OCI-LY7 (cell line): Measurements from ENCODE around the gene MAN1B1. TPM values are rescaled to one million over a fixed set of nuclear protein-coding genes. Genes with fewer than 3 reads are reported as not detected.
A peak's percentile ranks its signal among the peaks of the same experiment; 100 is the strongest.
"Not testable (repeated sequence)": the region's sequence is repeated elsewhere in the genome, so short reads cannot be mapped to it uniquely, and the experiment has no call there.

Experiments used
- BruUV-seq: library from RNA; stranded (reverse); fragments of 400-500 nt; replicated peaks from 2 replicates; lab custom pipeline; 2021; lab: Mats Ljungman, UMichigan
- CTCF ChIA-PET: fragments of 300-600 bp; sonication (Branson Sonifier 250); formaldehyde crosslinking; loops from one replicate; lab custom pipeline; 2022; ENCODE audit warnings: antibody characterized with exemption; ENCODE audit not compliant: unreplicated experiment; lab: Charles Lee
- POLR2A ChIA-PET: fragments of 300-600 bp; sonication (Branson Sonifier 250); formaldehyde crosslinking; loops from one replicate; lab custom pipeline; 2022; ENCODE audit warnings: antibody characterized with exemption; lab: Charles Lee
- DNase-seq: peaks from one replicate; pipeline ENCODE4 v3.0.0-alpha.2; 2015; ENCODE audit warnings: low spot score
- H2AFZ ChIP-seq: fragments of 200-600 bp; sonication (generic), shearing (Covaris generic); 2 replicates; pipeline ENCODE4 v1.6.1; 2014; ENCODE audit warnings: mild to moderate bottlenecking, antibody characterized with exemption, low read length, moderate library complexity
- H3K27ac ChIP-seq: fragments of 200-600 bp; sonication (generic); 2 replicates; pipeline ENCODE4 v1.5.1; 2014; ENCODE audit warnings: mixed run types, low read depth, mild to moderate bottlenecking, moderate library complexity, low read length, inconsistent platforms; ENCODE audit not compliant: poor library complexity, severe bottlenecking
- H3K36me3 ChIP-seq: fragments of 200-600 bp; sonication (generic); 2 replicates; pipeline ENCODE4 v1.6.1; 2014; ENCODE audit warnings: mild to moderate bottlenecking, antibody characterized with exemption, low read length, moderate library complexity, mixed read lengths; ENCODE audit not compliant: insufficient read depth
- H3K4me1 ChIP-seq: fragments of 200-600 bp; sonication (generic); 2 replicates; pipeline ENCODE4 v1.5.1; 2014; ENCODE audit warnings: mild to moderate bottlenecking, low read length; ENCODE audit not compliant: insufficient read depth, poor library complexity, severe bottlenecking
- H3K4me2 ChIP-seq: fragments of 200-600 bp; sonication (generic); 2 replicates; pipeline ENCODE4 v1.6.1; 2014; ENCODE audit warnings: mild to moderate bottlenecking, low read length
- H3K4me3 ChIP-seq: fragments of 200-600 bp; sonication (generic); 2 replicates; pipeline ENCODE4 v1.5.1; 2014; ENCODE audit warnings: mild to moderate bottlenecking, low read depth, low read length; ENCODE audit not compliant: poor library complexity, severe bottlenecking
- H3K79me2 ChIP-seq: fragments of 200-600 bp; sonication (generic); 2 replicates; pipeline ENCODE4 v1.6.1; 2016; ENCODE audit warnings: low read depth, mild to moderate bottlenecking, low read length, moderate library complexity, mixed read lengths; ENCODE audit not compliant: insufficient read depth
- H3K9me2 ChIP-seq: fragments of 200-600 bp; sonication (generic); 2 replicates; pipeline ENCODE4 v1.6.1; 2016; ENCODE audit warnings: mild to moderate bottlenecking, low read length, mixed read lengths; ENCODE audit not compliant: insufficient read depth
- H3K9me3 ChIP-seq: fragments of 200-600 bp; sonication (generic); 2 replicates; pipeline ENCODE4 v1.6.1; 2014; ENCODE audit warnings: mild to moderate bottlenecking, mixed run types, low read length, mixed read lengths
- H4K20me1 ChIP-seq: fragments of 200-600 bp; sonication (generic); 2 replicates; pipeline ENCODE4 v1.6.1; 2014; ENCODE audit warnings: mild to moderate bottlenecking, antibody characterized with exemption, low read length, moderate library complexity, mixed read lengths; ENCODE audit not compliant: insufficient read depth
- CTCF ChIP-seq: fragments of 200-600 bp; sonication (generic); conservative IDR thresholded peaks from 2 replicates; pipeline ENCODE4 v1.5.1; 2014; ENCODE audit warnings: mild to moderate bottlenecking, antibody characterized with exemption, low read length, moderate library complexity, mixed read lengths
- EZH2phosphoT487 ChIP-seq: fragments of 200-600 bp; sonication (generic); IDR thresholded peaks from 2 replicates; pipeline ENCODE4 v1.6.1; 2018; ENCODE audit warnings: low read depth, borderline replicate concordance, mild to moderate bottlenecking, mixed run types, antibody characterized with exemption, low read length, moderate library complexity, mixed read lengths
- intact Hi-C: fragments of 100-400 bp; cut with micrococcal nuclease; formaldehyde crosslinking; loops from one replicate; pipeline ENCODE4 v1.10.0; 2022; ENCODE audit not compliant: unreplicated experiment
- total RNA-seq, 2 experiments: library from RNA; depleted of rRNA in 1 of 2; stranded (reverse); fragments of >200 nt in 1 of 2; shearing (Covaris generic) in 1 of 2; gene quantifications; 2 replicates each; pipeline ENCODE4 v1.2.3, GENCODE V29; 2014 to 2022

Gene MAN1B1
- total RNA-seq, 2 experiments from 2014 or later: 32.7 to 43.4 TPM

- intact Hi-C loops: loop anchor here (5.0 kb wide), 2 partner anchors 36 to 71 kb away; partner anchors contain the start of genes ANAPC2 and SSNA1
- peaks cover 47% of the 10 kb centered on the region for H3K4me1 ChIP-seq
- H3K79me2 ChIP-seq: no peaks in the 10 kb centered on the region
- H3K4me2 ChIP-seq: no peak overlapping the region
- CTCF ChIA-PET: no interaction called here
- BruUV-seq: no TSS peak
- no peak overlapping the region for H2AFZ ChIP-seq
- no peak overlapping the region for H3K4me3 ChIP-seq
- 0 out of 2 replicates have a peak, but pooled peaks have one; percentile 9 for TF ChIP-seq CTCF
- no peak for TF ChIP-seq EZH2phosphoT487
- POLR2A ChIA-PET: interaction anchor here (1.2 kb wide), 1 partner anchor 46 kb away, joined by 4 read pairs; the partner anchor contains the start of gene SAPCD2
- H4K20me1 ChIP-seq: no peaks in the 10 kb centered on the region
- no peaks in the 10 kb centered on the region for H3K9me2 ChIP-seq
- H3K9me3 ChIP-seq: no peaks in the 10 kb centered on the region
- H3K36me3 ChIP-seq: peaks cover 17% of the 10 kb centered on the region; the same call in 1 of the 2 replicates
- DNase-seq: no peak
- H3K27ac ChIP-seq: no peak overlapping the region
Measured at GRCh38 chr9:137116027-137116507, 29.3 kb downstream of the MAN1B1 start.

- H3K4me1 ChIP-seq: peaks cover 48% of the 10 kb centered on the region
- no peak overlapping the region for H3K4me2 ChIP-seq
- intact Hi-C loops: loop anchor here (5.0 kb wide), 2 partner anchors 36 to 71 kb away; partner anchors contain the start of genes ANAPC2 and SSNA1
- no peaks in the 10 kb centered on the region for H3K9me3 ChIP-seq
- no peak overlapping the region for H3K27ac ChIP-seq
- no TSS peak for BruUV-seq
- TF ChIP-seq EZH2phosphoT487 (no peak), CTCF (no peak)
- H3K9me2 ChIP-seq: no peaks in the 10 kb centered on the region
- no peaks in the 10 kb centered on the region for H4K20me1 ChIP-seq
- no peaks in the 10 kb centered on the region for H3K79me2 ChIP-seq
- POLR2A ChIA-PET: no interaction called here
- H3K36me3 ChIP-seq: peaks cover 13% of the 10 kb centered on the region; the same call in 1 of the 2 replicates
- CTCF ChIA-PET: no interaction called here
- no peak for DNase-seq
- H2AFZ ChIP-seq: no peak overlapping the region
- no peak overlapping the region for H3K4me3 ChIP-seq
Measured at GRCh38 chr9:137116728-137117127, 29.9 kb downstream of the MAN1B1 start.

GRCh38 chr9:137117269-137117731 is 30.5 kb downstream of the MAN1B1 start:
- no peaks in the 10 kb centered on the region for H3K9me2 ChIP-seq
- H3K36me3 ChIP-seq: peaks cover 8% of the 10 kb centered on the region; the same call in 1 of the 2 replicates
- H3K79me2 ChIP-seq: no peaks in the 10 kb centered on the region
- no peak overlapping the region for H3K27ac ChIP-seq
- intact Hi-C loops: loop anchor here (5.0 kb wide), 2 partner anchors 35 to 70 kb away; partner anchors contain the start of genes ANAPC2 and SSNA1
- no TSS peak for BruUV-seq
- H4K20me1 ChIP-seq: no peaks in the 10 kb centered on the region
- H3K9me3 ChIP-seq: no peaks in the 10 kb centered on the region
- TF ChIP-seq CTCF: no peak
- no peak for TF ChIP-seq EZH2phosphoT487
- POLR2A ChIA-PET: no interaction called here
- DNase-seq: no peak
- no peak overlapping the region for H3K4me3 ChIP-seq
- no peak overlapping the region for H3K4me2 ChIP-seq
- CTCF ChIA-PET: no interaction called here
- H2AFZ ChIP-seq: no peak overlapping the region
- peaks cover 52% of the 10 kb centered on the region for H3K4me1 ChIP-seq

GRCh38 chr9:137118092-137118603 is 31.4 kb downstream of the MAN1B1 start:
- DNase-seq, H3K4me3 ChIP-seq, BruUV-seq, H3K9me2 ChIP-seq, H3K36me3 ChIP-seq, CTCF ChIA-PET, H3K79me2 ChIP-seq, H4K20me1 ChIP-seq, H3K9me3 ChIP-seq, H3K4me2 ChIP-seq, H3K27ac ChIP-seq, H2AFZ ChIP-seq: not testable (repeated sequence)
- intact Hi-C loops: loop anchor here (1.0 to 5.0 kb wide), 6 partner anchors 34 to 109 kb away; partner anchors contain the start of genes ANAPC2, RNF224 and SSNA1
- POLR2A ChIA-PET: interaction anchor here (0.6 to 1.5 kb wide), 4 partner anchors 10 to 109 kb away, joined by 3 to 7 read pairs (median 4); partner anchors contain the start of gene RNF224
- H3K4me1 ChIP-seq: peaks cover 60% of the 10 kb centered on the region
